Spleen (tissue), 11 donors: Measurements from ENCODE around the gene PPP6R3. TPM values are rescaled to one million over a fixed set of nuclear protein-coding genes. Genes with fewer than 3 reads are reported as not detected.

Experiments
- DNase-seq: peaks from one replicate; pipeline ENCODE4 v3.0.0-alpha.2; 2020
- H3K27ac ChIP-seq, 8 donors: fragments of 200-600 bp; sonication (generic) in 7 of 8; 1 replicate in 4 of 8; 2 replicates in 4 of 8; pipeline versions ENCODE4 v1.5.0 to v1.8.0; 2016 to 2021; ENCODE audit warnings: inconsistent platforms in 4 of 8, mild to moderate bottlenecking in 4 of 8, moderate library complexity in 1 of 8
- H3K27me3 ChIP-seq, 7 donors: fragments of 200-600 bp; sonication (generic) in 6 of 7; replicated peaks in 1 of 7; 1 replicate in 4 of 7; 2 replicates in 3 of 7; pipeline versions ENCODE4 v1.5.0 to v1.8.0; 2016 to 2021; ENCODE audit warnings: inconsistent platforms in 3 of 7, mild to moderate bottlenecking in 1 of 7
- H3K36me3 ChIP-seq, 6 donors: fragments of 200-600 bp; sonication (generic) in 5 of 6; 1 replicate in 4 of 6; 2 replicates in 2 of 6; pipeline versions ENCODE4 v1.5.0 to v1.8.0; 2016 to 2021; ENCODE audit warnings: inconsistent platforms in 2 of 6
- H3K4me1 ChIP-seq, 6 donors: fragments of 200-600 bp; sonication (generic) in 5 of 6; 1 replicate in 3 of 6; 2 replicates in 3 of 6; pipeline versions ENCODE4 v1.5.0 to v1.8.0; 2016 to 2021; ENCODE audit warnings: inconsistent platforms in 3 of 6
- H3K4me3 ChIP-seq, 8 donors: fragments of 200-600 bp; sonication (generic) in 7 of 8; 1 replicate in 4 of 8; 2 replicates in 4 of 8; pipeline versions ENCODE4 v1.5.0 to v1.8.0; 2016 to 2021; ENCODE audit warnings: inconsistent platforms in 4 of 8, mild to moderate bottlenecking in 4 of 8, moderate library complexity in 2 of 8
- H3K9me3 ChIP-seq, 8 donors: fragments of 200-600 bp; sonication (generic) in 7 of 8; 1 replicate in 4 of 8; 2 replicates in 4 of 8; pipeline versions ENCODE4 v1.5.0 to v1.8.0; 2016 to 2021; ENCODE audit warnings: inconsistent platforms in 4 of 8
- CTCF ChIP-seq, 11 experiments: fragments of 200-600 bp in 7 of 11; fragments of 450-650 bp in 4 of 11; sonication (generic) in 4 of 11; IDR thresholded peaks in 8 of 11; conservative IDR thresholded peaks in 3 of 11; 1 replicate in 7 of 11; 2 replicates in 4 of 11; pipeline versions ENCODE4 v1.4.0 to v1.8.0; 2016 to 2021; ENCODE audit warnings: antibody characterized with exemption in 11 of 11, inconsistent platforms in 4 of 11, mild to moderate bottlenecking in 1 of 11
- POLR2A ChIP-seq, 3 donors: fragments of 450-650 bp; IDR thresholded peaks; one replicate each; pipeline ENCODE4 v1.5.1; 2017; ENCODE audit warnings: antibody characterized with exemption in 3 of 3, mild to moderate bottlenecking in 1 of 3
- POLR2AphosphoS5 ChIP-seq, 3 donors: sonication (generic); formaldehyde crosslinking; IDR thresholded peaks; one replicate each; pipeline ENCODE4 v1.5.1; 2017; ENCODE audit warnings: antibody characterized with exemption in 3 of 3
- WGBS, 5 donors: extraction: QIAGEN DNeasy Blood & Tissue Kit in 3 of 5; methylation state at CpG; one replicate each; pipeline versions ENCODE4 v1.1.5 to v1.1.7; 2013 to 2018; 5-methylcytosine and 5-hydroxymethylcytosine counted together
- intact Hi-C: fragments of 100-400 bp; cut with DNase I; formaldehyde crosslinking; loops from one replicate; pipeline ENCODE4 v1.15.0; 2023; ENCODE audit warnings: low total_unique reads
- polyA plus RNA-seq, 3 donors: library from polyadenylated mRNA; stranded (reverse); fragments of 200-250 nt; gene quantifications; one replicate each; pipeline ENCODE4 v1.2.1, GENCODE V29; 2013
- total RNA-seq, 7 donors: library from RNA; depleted of rRNA in 3 of 7; stranded (reverse); fragments of >200 nt in 3 of 7; fragmentation: NEBNext Ultra II Directional in 4 of 7; extraction: Animal tissue kit (Norgen Biotek cat#: 25700) in 4 of 7; gene quantifications; one replicate each; pipeline versions ENCODE4 v1.1.0 to v1.2.1, GENCODE V29; 2016 to 2021
- donor health status: healthy with polysubstance abuse.
- donor health status: DM: no; HTN: no; CAD: no; lungs with moderate emphysema.
- donor health status: DM: no; HTN: no; CAD: no.
- donor health status: Bipolar disorder and iron deficiency.
- donor health status: healthy.
- donor health status: DM: no; HTN: no; CAD: no.
- donor health status: DM: yes; HTN: yes; CAD: no.

Gene PPP6R3
- total and polyA plus RNA-seq, 10 donors, result 23.9 to 178 (median 122) TPM

DNA sequence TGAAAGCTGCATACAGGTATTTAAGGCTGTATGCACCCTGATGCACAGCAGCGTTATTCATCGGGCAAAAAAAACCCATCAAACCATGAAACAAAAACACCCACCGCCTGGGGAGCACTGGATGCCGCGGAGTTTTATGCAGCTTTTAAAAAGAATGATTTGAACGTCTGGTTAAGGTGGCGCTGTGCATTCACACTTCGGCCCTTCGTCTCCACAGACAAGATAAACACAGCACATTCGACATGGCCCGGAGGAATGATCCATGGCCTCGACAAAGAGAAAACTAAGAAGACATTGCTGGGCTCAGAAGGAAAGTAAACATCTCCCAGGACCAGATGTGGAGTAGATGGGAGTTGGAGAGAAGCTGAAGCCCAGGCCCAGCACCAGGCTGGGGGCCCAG, 183.0 kb downstream of the PPP6R3 start:
- intact Hi-C loops, result no loop called here
- WGBS, 5 donors, result 48 to 88% (median 62%) methylated on average over 12 of the region's 12 CpGs

GRCh38 chr11:68646832-68647231, 186.3 kb downstream of the PPP6R3 start:
- no peaks in the 10 kb centered on the region for H3K4me1 ChIP-seq
- 88 to 100% (median 96%) methylated on average over 1 of the region's 1 CpG for WGBS, 5 donors
- H3K9me3 ChIP-seq, result peaks cover 0 to 26% (median 21%) of the 10 kb centered on the region in 8 donors
- peaks cover 0 to 46% (median 8%) of the 10 kb centered on the region in 7 donors for H3K27me3 ChIP-seq
- no peak for TF ChIP-seq POLR2AphosphoS5 (IDR thresholded peaks at IDR 0.05)
- no peak for TF ChIP-seq CTCF (IDR thresholded peaks at IDR 0.05 in 8 of 11, conservative IDR thresholded peaks at IDR 0.05 in 3 of 11)
- no peak for TF ChIP-seq POLR2A (IDR thresholded peaks at IDR 0.05)
- no peaks in the 10 kb centered on the region for H3K36me3 ChIP-seq
- no peak overlapping the region for H3K4me3 ChIP-seq
- no peak for DNase-seq
- H3K27ac ChIP-seq, result no peak overlapping the region
- intact Hi-C loops, result no loop called here

More for the DNA sequence above, 183.0 kb downstream of the PPP6R3 start:
- no peaks in the 10 kb centered on the region for H3K36me3 ChIP-seq
- TF ChIP-seq CTCF (IDR thresholded peaks at IDR 0.05 in 8 of 11, conservative IDR thresholded peaks at IDR 0.05 in 3 of 11), result no peak
- TF ChIP-seq POLR2A (IDR thresholded peaks at IDR 0.05), result no peak
- no peak for TF ChIP-seq POLR2AphosphoS5 (IDR thresholded peaks at IDR 0.05)
- no peaks in the 10 kb centered on the region for H3K4me1 ChIP-seq
- DNase-seq, result no peak
- peaks cover 0 to 26% (median 21%) of the 10 kb centered on the region in 8 donors for H3K9me3 ChIP-seq
- peaks cover 0 to 24% (median 0%) of the 10 kb centered on the region in 7 donors for H3K27me3 ChIP-seq
- H3K27ac ChIP-seq, result no peak overlapping the region
- H3K4me3 ChIP-seq, result no peak overlapping the region

DNA sequence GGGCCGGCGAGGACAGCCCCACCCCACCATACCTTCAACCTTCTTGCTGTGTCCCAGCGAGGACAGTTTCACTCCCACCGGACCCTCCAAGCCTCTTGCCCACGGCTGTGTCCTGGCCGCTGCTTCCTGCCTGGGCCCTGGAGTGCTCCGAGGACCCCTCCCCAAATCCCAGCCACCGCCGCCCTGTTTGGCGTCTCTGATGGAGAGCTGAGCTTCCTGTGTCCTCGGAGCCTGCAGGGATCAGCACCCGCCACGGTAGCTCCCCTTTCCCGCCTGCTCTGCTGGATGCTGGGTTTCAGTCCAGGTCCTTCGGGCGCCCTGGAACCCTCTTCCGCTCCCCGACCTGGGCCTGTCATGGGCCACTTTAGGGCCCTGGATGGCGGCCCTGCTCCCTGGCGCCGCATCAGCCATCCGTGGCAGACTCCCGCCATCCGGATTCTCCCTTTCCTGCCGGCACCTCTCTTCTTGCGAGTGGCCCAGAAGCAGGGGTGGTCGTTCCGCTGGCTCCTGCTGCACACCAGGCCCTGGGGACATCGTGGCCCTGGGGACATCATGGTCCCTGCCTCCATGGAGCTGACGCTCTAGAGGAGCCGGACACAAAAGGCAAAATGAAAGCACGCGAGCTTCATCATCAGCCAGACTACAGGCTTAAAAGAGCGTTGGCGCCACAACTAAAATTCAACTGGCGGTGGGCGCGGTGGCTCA, 189.5 kb downstream of the PPP6R3 start:
- no peak for DNase-seq
- no peak overlapping the region for H3K4me3 ChIP-seq
- 67 to 81% (median 72%) methylated on average over 35 to 38 of the region's 38 CpGs for WGBS, 5 donors
- H3K36me3 ChIP-seq, result no peaks in the 10 kb centered on the region
- intact Hi-C loops, result no loop called here
- TF ChIP-seq CTCF (IDR thresholded peaks at IDR 0.05 in 8 of 11, conservative IDR thresholded peaks at IDR 0.05 in 3 of 11), result no peak
- TF ChIP-seq POLR2A (IDR thresholded peaks at IDR 0.05), result no peak
- TF ChIP-seq POLR2AphosphoS5 (IDR thresholded peaks at IDR 0.05), result no peak
- no peak overlapping the region for H3K27ac ChIP-seq
- peaks cover 0 to 59% (median 8%) of the 10 kb centered on the region in 7 donors for H3K27me3 ChIP-seq
- no peaks in the 10 kb centered on the region for H3K4me1 ChIP-seq
- H3K9me3 ChIP-seq, result peaks cover 0 to 30% (median 21%) of the 10 kb centered on the region in 8 donors

DNA sequence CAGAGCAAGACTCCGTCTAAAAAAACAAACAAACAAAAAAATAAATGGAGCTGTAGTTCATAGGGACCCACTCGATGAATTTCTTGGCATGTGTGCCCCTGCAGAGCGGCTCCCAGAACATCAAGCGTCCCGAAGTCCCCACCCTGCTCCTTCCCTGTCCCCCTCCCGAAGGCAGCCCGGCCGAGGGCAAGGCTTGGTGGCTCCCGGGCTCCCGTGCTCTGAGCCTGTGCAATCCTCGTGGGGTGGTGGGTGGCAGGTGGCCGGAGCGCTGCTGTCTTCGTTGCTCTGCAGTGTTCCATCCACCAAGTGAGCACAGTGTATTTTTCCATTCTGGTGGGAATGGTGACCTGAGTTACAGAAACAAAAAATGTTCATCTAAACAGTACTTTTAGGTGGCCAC, 190.2 kb downstream of the PPP6R3 start:
- intact Hi-C loops, result no loop called here
- no peaks in the 10 kb centered on the region for H3K4me1 ChIP-seq

More for the DNA sequence above, 190.2 kb downstream of the PPP6R3 start:
- DNase-seq, result no peak
- TF ChIP-seq POLR2AphosphoS5 (IDR thresholded peaks at IDR 0.05) (no peak), POLR2A (IDR thresholded peaks at IDR 0.05) (no peak), CTCF (IDR thresholded peaks at IDR 0.05 in 8 of 11, conservative IDR thresholded peaks at IDR 0.05 in 3 of 11) (no peak)
- no peak overlapping the region for H3K4me3 ChIP-seq
- H3K27me3 ChIP-seq, result peaks cover 0 to 59% (median 8%) of the 10 kb centered on the region in 7 donors
- no peaks in the 10 kb centered on the region for H3K36me3 ChIP-seq
- H3K27ac ChIP-seq, result no peak overlapping the region
- 88 to 92% (median 90%) methylated on average over 11 to 14 of the region's 14 CpGs for WGBS, 5 donors
- H3K9me3 ChIP-seq, result peaks cover 0 to 34% (median 25%) of the 10 kb centered on the region in 8 donors
